AG04450 (cell line): ENCODE results near the gene HOXD12. TPM values are rescaled to one million over a fixed set of nuclear protein-coding genes. Genes with fewer than 3 reads are reported as not detected.

ENCODE experiments used
- CTCF ChIA-PET: fragments of 300-600, 350-600 bp; formaldehyde crosslinking; extraction: SDS; loops from one replicate; lab custom pipeline; 2022; ENCODE audit warnings: antibody characterized with exemption, inconsistent platforms; lab: Charles Lee
- POLR2A ChIA-PET: fragments of 350-600 bp; formaldehyde crosslinking; extraction: SDS; loops from one replicate; lab custom pipeline; 2021; ENCODE audit warnings: antibody characterized with exemption, inconsistent platforms; lab: Yijun Ruan, JAX
- DNase-seq: peaks from one replicate; pipeline ENCODE4 v3.0.0-alpha.2; 2011; ENCODE audit warnings: low read depth, low spot score
- H3K27ac ChIP-seq: one replicate; pipeline ENCODE4 v1.5.1; 2012; ENCODE audit warnings: low read depth, low read length, control low read depth
- H3K27me3 ChIP-seq: one replicate; pipeline ENCODE4 v1.6.0; 2012; ENCODE audit warnings: low read length; ENCODE audit not compliant: control insufficient read depth, insufficient read depth
- H3K4me3 ChIP-seq: 2 replicates; pipeline ENCODE4 v1.5.1; 2011; ENCODE audit warnings: mild to moderate bottlenecking, low read depth, low read length, control low read depth
- H3K9me3 ChIP-seq: 2 replicates; pipeline ENCODE4 v1.5.1; 2012; ENCODE audit warnings: low read length; ENCODE audit not compliant: control insufficient read depth, insufficient read depth
- CTCF ChIP-seq: IDR thresholded peaks from 2 replicates; pipeline ENCODE4 v1.5.1; 2011; ENCODE audit warnings: low read depth, low read length, control low read depth, inconsistent platforms
- polyA plus RNA-seq: library from polyadenylated mRNA; depleted of rRNA; stranded (reverse); fragments of >200 nt; gene quantifications from 2 replicates; pipeline ENCODE4 v1.2.3, GENCODE V29; 2011

Gene HOXD12
- polyA plus RNA-seq, 1 experiment, result not detected

GRCh38 chr2:176120364-176121189 is 21.0 kb downstream of the HOXD12 start:
- H3K9me3 ChIP-seq, result peaks cover 23% of the 10 kb centered on the region
- no peak for DNase-seq
- ChIA-PET CTCF (interaction anchor here (0.8 to 3.1 kb wide), 8 partner anchors 10 to 531 kb away, joined by 3 to 17 read pairs (median 4); no protein-coding TSS in a partner anchor), POLR2A (no interaction called here)
- TF ChIP-seq CTCF, result no peak
- H3K27ac ChIP-seq, result no peak overlapping the region
- H3K27me3 ChIP-seq, result peaks cover 94% of the 10 kb centered on the region
- H3K4me3 ChIP-seq, result no peak overlapping the region

- no peak for DNase-seq
- Histone ChIP-seq H3K9me3 (peaks cover 15% of the 10 kb centered on the region), H3K27ac (no peak overlapping the region), H3K4me3 (no peak overlapping the region), H3K27me3 (peaks cover 94% of the 10 kb centered on the region)
- ChIA-PET POLR2A (no interaction called here), CTCF (interaction anchor here (0.8 to 3.1 kb wide), 8 partner anchors 11 to 693 kb away, joined by 3 to 17 read pairs (median 4); no protein-coding TSS in a partner anchor)
- TF ChIP-seq CTCF, result no peak
These were observed 21.8 kb downstream of the HOXD12 start for GRCh38 chr2:176121190-176122051.

- H3K27ac ChIP-seq, result no peak overlapping the region
- ChIA-PET POLR2A (no interaction called here), CTCF (interaction anchor here (1.3 to 3.1 kb wide), 2 partner anchors 529 to 692 kb away, joined by 3 to 17 read pairs; no protein-coding TSS in a partner anchor)
- TF ChIP-seq CTCF, result no peak
- DNase-seq, result no peak
- peaks cover 92% of the 10 kb centered on the region for H3K27me3 ChIP-seq
- no peak overlapping the region for H3K4me3 ChIP-seq
- H3K9me3 ChIP-seq, result peaks cover 11% of the 10 kb centered on the region
These were observed 22.6 kb downstream of the HOXD12 start for GRCh38 chr2:176122052-176122682.

GRCh38 chr2:176122683-176123410 is 23.3 kb downstream of the HOXD12 start, which contains the start of gene HOXD9:
Gene HOXD9 (plus strand): TSS chr2:176122719. CDS start chr2:176122769, 50 bp downstream.
- no peak within 1 kb of the TSS for H3K27ac ChIP-seq
- peaks cover 91% of the 10 kb centered on the region for H3K27me3 ChIP-seq
- no peak within 1 kb of the TSS for H3K4me3 ChIP-seq

More at GRCh38 chr2:176122683-176123410, 23.3 kb downstream of the HOXD12 start, which contains the start of gene HOXD9:
- ChIA-PET CTCF (interaction anchor here (1.3 to 6.3 kb wide), 4 partner anchors 332 to 530 kb away, joined by 3 to 184 read pairs (median 12); no protein-coding TSS in a partner anchor), POLR2A (no interaction called here)
- TF ChIP-seq CTCF, result no peak
- no peak for DNase-seq
- H3K9me3 ChIP-seq, result peaks cover 6% of the 10 kb centered on the region
